Stimulated activated CD4-positive, alpha-beta T cell treated with anti-CD3 and anti-CD28 coated beads, TNF-alpha, amount 100 ng/mL, for 48 hours (primary cell): ENCODE results near the gene NDUFS6.
A peak's percentile ranks its signal among the peaks of the same experiment; 100 is the strongest.
"Not testable (repeated sequence)": the region's sequence is repeated elsewhere in the genome, so short reads cannot be mapped to it uniquely, and the experiment has no call there.

ENCODE experiments used
- DNase-seq, 3 donors: peaks; one replicate each; pipeline ENCODE4 v3.0.0-alpha.2; 2020; ENCODE audit warnings: low read depth in 3 of 3

NDUFS6 gene

GRCh38 chr5:1797103-1797800, 4.0 kb upstream of the NDUFS6 start:
- DNase-seq: no peak

GRCh38 chr5:1797855-1798254, 3.4 kb upstream of the NDUFS6 start:
- DNase-seq: no peak

GRCh38 chr5:1798589-1798988, 2.6 kb upstream of the NDUFS6 start:
- not testable (repeated sequence) for DNase-seq

- no peak for DNase-seq
Measured at GRCh38 chr5:1799110-1799601, 2.1 kb upstream of the NDUFS6 start.

- DNase-seq: peak; percentile 86 to 95 (median 86)
Measured at GRCh38 chr5:1799602-1800471, 1.4 kb upstream of the NDUFS6 start, which contains the start of gene MRPL36. Gene MRPL36, minus strand, starts transcription at chr5:1799837. Its CDS starts 902 bp downstream, at chr5:1798935.

- no peak for DNase-seq
Measured at GRCh38 chr5:1800472-1801221, 560 bp upstream of the NDUFS6 start.

GRCh38 chr5:1801967-1802295, 724 bp downstream of the NDUFS6 start:
- no peak for DNase-seq

GRCh38 chr5:1803192-1803591, 2.0 kb downstream of the NDUFS6 start:
- no peak for DNase-seq

- DNase-seq: no peak
Measured at GRCh38 chr5:1804001-1804690, 2.9 kb downstream of the NDUFS6 start.

GRCh38 chr5:1805326-1805725, 4.1 kb downstream of the NDUFS6 start:
- DNase-seq: no peak

GRCh38 chr5:1805736-1806135, 4.5 kb downstream of the NDUFS6 start:
- DNase-seq: no peak

- no peak for DNase-seq
Measured at GRCh38 chr5:1806199-1806598, 5.0 kb downstream of the NDUFS6 start.

GRCh38 chr5:1806974-1807373, 5.8 kb downstream of the NDUFS6 start:
- no peak for DNase-seq

GRCh38 chr5:1807451-1808185, 6.4 kb downstream of the NDUFS6 start:
- no peak for DNase-seq

GRCh38 chr5:1808439-1808838, 7.2 kb downstream of the NDUFS6 start:
- DNase-seq: no peak

GRCh38 chr5:1809416-1810035, 8.3 kb downstream of the NDUFS6 start:
- DNase-seq: no peak

GRCh38 chr5:1810581-1811101, 9.4 kb downstream of the NDUFS6 start:
- DNase-seq: no peak

GRCh38 chr5:1814183-1815020, 13.2 kb downstream of the NDUFS6 start:
- no peak for DNase-seq

GRCh38 chr5:1815071-1815786, 14.0 kb downstream of the NDUFS6 start:
- no peak for DNase-seq
